Activated CD4-positive, CD25-positive, alpha-beta regulatory T cell (primary cell): ENCODE results near the gene EPB41L2.

Experiments used
- DNase-seq, 4 experiments: peaks; one replicate each; lab custom pipeline; 2025; lab: John Stamatoyannopoulos, UW

The EPB41L2 gene

GRCh38 chr6:131061751-131062119, 1.3 kb downstream of the EPB41L2 start:
- no peak for DNase-seq

- DNase-seq: no peak
Measured at GRCh38 chr6:131061041-131061750, 1.8 kb downstream of the EPB41L2 start.

GRCh38 chr6:131060311-131060710, 2.7 kb downstream of the EPB41L2 start:
- DNase-seq: no peak

GRCh38 chr6:131059486-131059885, 3.6 kb downstream of the EPB41L2 start:
- DNase-seq: no peak

- no peak for DNase-seq
Measured at GRCh38 chr6:131058236-131058635, 4.8 kb downstream of the EPB41L2 start.

- no peak for DNase-seq
Measured at GRCh38 chr6:131054392-131055250, 8.4 kb downstream of the EPB41L2 start.

GRCh38 chr6:131053546-131054240, 9.4 kb downstream of the EPB41L2 start:
- DNase-seq: no peak

GRCh38 chr6:131052181-131052580, 10.9 kb downstream of the EPB41L2 start:
- no peak for DNase-seq

GRCh38 chr6:131051341-131051740, 11.7 kb downstream of the EPB41L2 start:
- no peak for DNase-seq

- DNase-seq: no peak
Measured at GRCh38 chr6:131049608-131050007, 13.4 kb downstream of the EPB41L2 start.

GRCh38 chr6:131048933-131049515, 14.0 kb downstream of the EPB41L2 start:
- DNase-seq: no peak

GRCh38 chr6:131048459-131048858, 14.6 kb downstream of the EPB41L2 start:
- no peak for DNase-seq

- DNase-seq: no peak
Measured at GRCh38 chr6:131045139-131045538, 17.9 kb downstream of the EPB41L2 start.

GRCh38 chr6:131043902-131044447, 19.1 kb downstream of the EPB41L2 start:
- DNase-seq: no peak

- DNase-seq: no peak
Measured at GRCh38 chr6:131042664-131043063, 20.4 kb downstream of the EPB41L2 start.

- no peak for DNase-seq
Measured at GRCh38 chr6:131041814-131042213, 21.2 kb downstream of the EPB41L2 start.

GRCh38 chr6:131040866-131041265, 22.2 kb downstream of the EPB41L2 start:
- no peak for DNase-seq

GRCh38 chr6:131039345-131039680, 23.7 kb downstream of the EPB41L2 start:
- DNase-seq: no peak

- DNase-seq: no peak
Measured at GRCh38 chr6:131038597-131039344, 24.3 kb downstream of the EPB41L2 start.

GRCh38 chr6:131037194-131037897, 25.7 kb downstream of the EPB41L2 start:
- no peak for DNase-seq

GRCh38 chr6:131036601-131037000, 26.4 kb downstream of the EPB41L2 start:
- no peak for DNase-seq
